ENCODE measurements around the gene S1PR5. TPM values are rescaled to one million over a fixed set of nuclear protein-coding genes. Genes with fewer than 3 reads are reported as not detected.
A peak's percentile ranks its signal among the peaks of the same experiment; 100 is the strongest.

Gene S1PR5
- total and polyA plus RNA-seq, 9 of the 15 experiments (the other 6 are each of a cell fraction or from before 2014, with no cell fraction given) = 0.03 to 0.54 (median 0.35) TPM; not detected in 4

DNA sequence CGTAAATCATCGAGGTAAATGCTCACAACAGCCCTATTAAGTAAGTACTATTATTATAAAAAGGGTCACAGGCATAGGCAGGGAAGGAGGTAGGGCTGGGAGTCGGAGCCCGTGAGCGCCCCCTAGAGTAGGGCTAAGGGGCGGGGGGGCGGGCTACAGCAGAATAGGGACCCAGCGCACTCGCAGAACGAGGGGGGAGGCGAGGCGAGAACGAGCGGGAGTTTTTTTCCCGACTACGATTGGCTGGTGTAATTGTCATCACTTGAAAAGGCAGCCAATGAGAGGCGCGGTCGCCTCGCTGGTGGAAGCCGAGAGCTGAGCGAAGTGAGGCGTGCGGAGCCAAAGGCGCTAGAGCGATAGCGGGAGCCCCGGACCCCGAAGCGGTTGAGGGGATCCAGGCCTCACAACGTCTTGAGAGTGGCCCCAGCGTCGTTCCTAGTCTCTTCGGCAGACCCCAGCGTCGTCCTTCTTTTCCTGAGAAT lies 38.3 kb downstream of the S1PR5 start (continued):
- TF ChIP-seq TEAD1 (CRISPR knock-in tag; IDR thresholded peaks at IDR 0.05) (peak in 1 of 2 experiments; percentile 46; a peak in 1 of 4 replicates), MEF2A (IDR thresholded peaks at IDR 0.05; ENCODE audit: control insufficient read depth, low read depth, low read length) (no peak), TGIF2 (CRISPR knock-in tag; IDR thresholded peaks at IDR 0.05) (no peak), SMAD4 (CRISPR knock-in tag; conservative IDR thresholded peaks at IDR 0.05) (no peak), RBBP5 (IDR thresholded peaks at IDR 0.05; ENCODE audit: borderline replicate concordance, insufficient read depth, low read length, poor library complexity, severe bottlenecking) (no peak), KAT7 (CRISPR knock-in tag; IDR thresholded peaks at IDR 0.05; ENCODE audit: borderline replicate concordance) (no peak), ILF3 (IDR thresholded peaks at IDR 0.05; ENCODE audit: borderline replicate concordance) (no peak), MXI1 (IDR thresholded peaks at IDR 0.05; ENCODE audit: low read depth, low read length) (no peak), XRCC3 (IDR thresholded peaks at IDR 0.05) (no peak), JUN (IDR thresholded peaks at IDR 0.05; ENCODE audit: borderline replicate concordance, low read depth, low read length) (peak; percentile 24; the same call in 1 of the 2 replicates), JUN (CRISPR knock-in tag; IDR thresholded peaks at IDR 0.05; ENCODE audit: borderline replicate concordance) (no peak), SREBF2 (CRISPR knock-in tag; IDR thresholded peaks at IDR 0.05) (no peak), MTA2 (IDR thresholded peaks at IDR 0.05; ENCODE audit: low read depth) (no peak), E2F3 (CRISPR knock-in tag; IDR thresholded peaks at IDR 0.05) (no peak), ARID1B (IDR thresholded peaks at IDR 0.05) (no peak), HNRNPUL1 (IDR thresholded peaks at IDR 0.05; ENCODE audit: low read length) (no peak), MBD2 (IDR thresholded peaks at IDR 0.05; ENCODE audit: borderline replicate concordance, low read depth) (peak; percentile 58; the same call in 1 of the 2 replicates)
- TF ChIP-seq, protein P1, sequence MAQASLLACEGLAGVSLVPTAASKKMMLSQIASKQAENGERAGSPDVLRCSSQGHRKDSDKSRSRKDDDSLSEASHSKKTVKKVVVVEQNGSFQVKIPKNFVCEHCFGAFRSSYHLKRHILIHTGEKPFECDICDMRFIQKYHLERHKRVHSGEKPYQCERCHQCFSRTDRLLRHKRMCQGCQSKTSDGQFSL (CRISPR knock-in tag; IDR thresholded peaks at IDR 0.05) = peak; percentile 33; the same call in 1 of the 2 replicates
- TF ChIP-seq, protein P1 (tag; IDR thresholded peaks at IDR 0.05) = peak in 1 of 2 experiments; percentile 82; a peak in 2 of 4 replicates
- TF ChIP-seq, protein P2, sequence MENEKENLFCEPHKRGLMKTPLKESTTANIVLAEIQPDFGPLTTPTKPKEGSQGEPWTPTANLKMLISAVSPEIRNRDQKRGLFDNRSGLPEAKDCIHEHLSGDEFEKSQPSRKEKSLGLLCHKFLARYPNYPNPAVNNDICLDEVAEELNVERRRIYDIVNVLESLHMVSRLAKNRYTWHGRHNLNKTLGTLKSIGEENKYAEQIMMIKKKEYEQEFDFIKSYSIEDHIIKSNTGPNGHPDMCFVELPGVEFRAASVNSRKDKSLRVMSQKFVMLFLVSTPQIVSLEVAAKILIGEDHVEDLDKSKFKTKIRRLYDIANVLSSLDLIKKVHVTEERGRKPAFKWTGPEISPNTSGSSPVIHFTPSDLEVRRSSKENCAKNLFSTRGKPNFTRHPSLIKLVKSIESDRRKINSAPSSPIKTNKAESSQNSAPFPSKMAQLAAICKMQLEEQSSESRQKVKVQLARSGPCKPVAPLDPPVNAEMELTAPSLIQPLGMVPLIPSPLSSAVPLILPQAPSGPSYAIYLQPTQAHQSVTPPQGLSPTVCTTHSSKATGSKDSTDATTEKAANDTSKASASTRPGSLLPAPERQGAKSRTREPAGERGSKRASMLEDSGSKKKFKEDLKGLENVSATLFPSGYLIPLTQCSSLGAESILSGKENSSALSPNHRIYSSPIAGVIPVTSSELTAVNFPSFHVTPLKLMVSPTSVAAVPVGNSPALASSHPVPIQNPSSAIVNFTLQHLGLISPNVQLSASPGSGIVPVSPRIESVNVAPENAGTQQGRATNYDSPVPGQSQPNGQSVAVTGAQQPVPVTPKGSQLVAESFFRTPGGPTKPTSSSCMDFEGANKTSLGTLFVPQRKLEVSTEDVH (IDR thresholded peaks at IDR 0.05; ENCODE audit: low read depth, partially characterized antibody) = no peak
- TF ChIP-seq, protein P3, sequence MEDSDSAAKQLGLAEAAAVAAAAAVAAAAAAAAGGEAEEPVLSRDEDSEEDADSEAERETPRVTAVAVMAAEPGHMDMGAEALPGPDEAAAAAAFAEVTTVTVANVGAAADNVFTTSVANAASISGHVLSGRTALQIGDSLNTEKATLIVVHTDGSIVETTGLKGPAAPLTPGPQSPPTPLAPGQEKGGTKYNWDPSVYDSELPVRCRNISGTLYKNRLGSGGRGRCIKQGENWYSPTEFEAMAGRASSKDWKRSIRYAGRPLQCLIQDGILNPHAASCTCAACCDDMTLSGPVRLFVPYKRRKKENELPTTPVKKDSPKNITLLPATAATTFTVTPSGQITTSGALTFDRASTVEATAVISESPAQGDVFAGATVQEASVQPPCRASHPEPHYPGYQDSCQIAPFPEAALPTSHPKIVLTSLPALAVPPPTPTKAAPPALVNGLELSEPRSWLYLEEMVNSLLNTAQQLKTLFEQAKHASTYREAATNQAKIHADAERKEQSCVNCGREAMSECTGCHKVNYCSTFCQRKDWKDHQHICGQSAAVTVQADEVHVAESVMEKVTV (CRISPR knock-in tag; IDR thresholded peaks at IDR 0.05) = no peak
- TF ChIP-seq, protein P4, sequence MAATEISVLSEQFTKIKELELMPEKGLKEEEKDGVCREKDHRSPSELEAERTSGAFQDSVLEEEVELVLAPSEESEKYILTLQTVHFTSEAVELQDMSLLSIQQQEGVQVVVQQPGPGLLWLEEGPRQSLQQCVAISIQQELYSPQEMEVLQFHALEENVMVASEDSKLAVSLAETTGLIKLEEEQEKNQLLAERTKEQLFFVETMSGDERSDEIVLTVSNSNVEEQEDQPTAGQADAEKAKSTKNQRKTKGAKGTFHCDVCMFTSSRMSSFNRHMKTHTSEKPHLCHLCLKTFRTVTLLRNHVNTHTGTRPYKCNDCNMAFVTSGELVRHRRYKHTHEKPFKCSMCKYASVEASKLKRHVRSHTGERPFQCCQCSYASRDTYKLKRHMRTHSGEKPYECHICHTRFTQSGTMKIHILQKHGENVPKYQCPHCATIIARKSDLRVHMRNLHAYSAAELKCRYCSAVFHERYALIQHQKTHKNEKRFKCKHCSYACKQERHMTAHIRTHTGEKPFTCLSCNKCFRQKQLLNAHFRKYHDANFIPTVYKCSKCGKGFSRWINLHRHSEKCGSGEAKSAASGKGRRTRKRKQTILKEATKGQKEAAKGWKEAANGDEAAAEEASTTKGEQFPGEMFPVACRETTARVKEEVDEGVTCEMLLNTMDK (IDR thresholded peaks at IDR 0.05; ENCODE audit: borderline replicate concordance, insufficient read depth, low read depth, low read length, poor library complexity, severe bottlenecking) = peak; percentile 57

Data from K562 (cell line).